IMR-90 (cell line): ENCODE results near the gene RSPH3. TPM values are rescaled to one million over a fixed set of nuclear protein-coding genes. Genes with fewer than 3 reads are reported as not detected.

ENCODE experiments used
- ATAC-seq: fragments of 200-7000 bp; cut with Tn5 transposase; 2 replicates; pipeline ENCODE4 v1.9.1; 2020; ENCODE audit warnings: low read depth, mild to moderate bottlenecking, moderate library complexity
- BruUV-seq: library from RNA; stranded (reverse); fragments of 400-500 nt; replicated peaks from 2 replicates; lab custom pipeline; 2021; lab: Mats Ljungman, UMichigan
- CTCF ChIA-PET: fragments of 300-600 bp; formaldehyde crosslinking; extraction: SDS; loops from one replicate; lab custom pipeline; 2021; ENCODE audit warnings: antibody characterized with exemption; lab: Yijun Ruan, JAX
- POLR2A ChIA-PET: fragments of 300-600 bp; sonication (Branson Sonifier 250); formaldehyde crosslinking; loops from one replicate; lab custom pipeline; 2022; ENCODE audit warnings: antibody characterized with exemption; ENCODE audit not compliant: unreplicated experiment; lab: Charles Lee
- DNase-seq: peaks from one replicate; pipeline ENCODE4 v3.0.0; 2013
- H2AFZ ChIP-seq: replicated peaks from 2 replicates; pipeline ENCODE3; 2013; ENCODE audit warnings: low read length, mild to moderate bottlenecking; ENCODE audit not compliant: poor library complexity
- H2AK5ac ChIP-seq: 2 replicates; pipeline ENCODE4 v1.6.1; 2013; ENCODE audit warnings: low read depth, low read length, inconsistent platforms
- H2AK9ac ChIP-seq: replicated peaks from 2 replicates; pipeline ENCODE3; 2013; ENCODE audit warnings: mild to moderate bottlenecking, low read depth, low read length, moderate library complexity; ENCODE audit not compliant: poor library complexity
- H2BK120ac ChIP-seq: 2 replicates; pipeline ENCODE4 v1.6.1; 2013; ENCODE audit warnings: low read depth, low read length, inconsistent platforms
- H2BK15ac ChIP-seq: 3 replicates; pipeline ENCODE4 v1.6.1; 2013; ENCODE audit warnings: low read depth, low read length, inconsistent platforms
- H2BK20ac ChIP-seq: 2 replicates; pipeline ENCODE4 v1.6.1; 2013; ENCODE audit warnings: low read depth, mild to moderate bottlenecking, inconsistent platforms, low read length, moderate library complexity
- H2BK5ac ChIP-seq: 2 replicates; pipeline ENCODE4 v1.6.1; 2013; ENCODE audit warnings: mild to moderate bottlenecking, low read depth, low read length, inconsistent platforms; ENCODE audit not compliant: poor library complexity, severe bottlenecking
- H3K14ac ChIP-seq: replicated peaks from 2 replicates; pipeline ENCODE4 v1.6.1; 2013; ENCODE audit warnings: low read depth, low read length, inconsistent platforms
- H3K18ac ChIP-seq: 2 replicates; pipeline ENCODE4 v1.6.1; 2013; ENCODE audit warnings: low read depth, low read length, control low read depth
- H3K23ac ChIP-seq: 2 replicates; pipeline ENCODE4 v1.6.1; 2013; ENCODE audit warnings: low read depth, low read length, inconsistent platforms
- H3K27ac ChIP-seq: 2 replicates; pipeline ENCODE4 v1.5.1; 2013; ENCODE audit warnings: mild to moderate bottlenecking, control low read depth, low read length; ENCODE audit not compliant: insufficient read depth
- H3K27me3 ChIP-seq: 2 replicates; pipeline ENCODE4 v1.6.1; 2013; ENCODE audit warnings: low read length; ENCODE audit not compliant: control insufficient read depth, insufficient read depth
- H3K36me3 ChIP-seq: 2 replicates; pipeline ENCODE4 v1.6.1; 2013; ENCODE audit warnings: low read length, mixed read lengths; ENCODE audit not compliant: control insufficient read depth, insufficient read depth
- H3K4ac ChIP-seq: 2 replicates; pipeline ENCODE4 v1.6.1; 2013; ENCODE audit warnings: low read depth, low read length, inconsistent platforms
- H3K4me1 ChIP-seq: 2 replicates; pipeline ENCODE4 v1.6.1; 2013; ENCODE audit warnings: low read length, mixed read lengths; ENCODE audit not compliant: control insufficient read depth, insufficient read depth
- H3K4me2 ChIP-seq: 2 replicates; pipeline ENCODE4 v1.6.1; 2013; ENCODE audit warnings: low read depth, mild to moderate bottlenecking, control low read depth, low read length, moderate library complexity
- H3K4me3 ChIP-seq: 2 replicates; pipeline ENCODE4 v1.5.1; 2013; ENCODE audit warnings: low read depth, mild to moderate bottlenecking, control low read depth, low read length, moderate library complexity; ENCODE audit not compliant: insufficient read depth
- H3K56ac ChIP-seq: 2 replicates; pipeline ENCODE4 v1.6.1; 2013; ENCODE audit warnings: low read length, inconsistent platforms; ENCODE audit not compliant: insufficient read depth; ENCODE audit errors: extremely low read depth
- H3K79me1 ChIP-seq, 2 experiments: 2 replicates each; pipeline ENCODE4 v1.6.1; 2013; ENCODE audit warnings: low read length in 2 of 2, inconsistent platforms in 1 of 2, low read depth in 1 of 2
- H3K9ac ChIP-seq: 2 replicates; pipeline ENCODE4 v1.6.1; 2013; ENCODE audit warnings: low read depth, low read length, control low read depth
- H3K9me1 ChIP-seq: 2 replicates; pipeline ENCODE4 v1.6.1; 2013; ENCODE audit warnings: low read length, inconsistent platforms; ENCODE audit not compliant: insufficient read depth
- H3K9me3 ChIP-seq: 2 replicates; pipeline ENCODE4 v1.6.1; 2013; ENCODE audit warnings: low read length; ENCODE audit not compliant: control insufficient read depth, insufficient read depth
- H4K20me1 ChIP-seq: 2 replicates; pipeline ENCODE4 v1.6.1; 2013; ENCODE audit warnings: low read length, inconsistent platforms; ENCODE audit not compliant: insufficient read depth
- H4K5ac ChIP-seq: 2 replicates; pipeline ENCODE4 v1.6.1; 2013; ENCODE audit warnings: mild to moderate bottlenecking, low read depth, low read length, control low read depth
- H4K8ac ChIP-seq, 2 experiments: 2 replicates each; pipeline ENCODE4 v1.6.1; 2013; ENCODE audit warnings: low read depth in 2 of 2, low read length in 2 of 2, control low read depth in 1 of 2, inconsistent platforms in 1 of 2
- H4K91ac ChIP-seq: 2 replicates; pipeline ENCODE4 v1.6.1; 2013; ENCODE audit warnings: low read depth, low read length, inconsistent platforms; ENCODE audit not compliant: insufficient read depth
- CEBPB ChIP-seq: IDR thresholded peaks from 2 replicates; pipeline ENCODE4 v1.6.1; 2012; ENCODE audit warnings: low read depth, low read length, improper control_type of control experiment
- CHD1 ChIP-seq: IDR thresholded peaks from 2 replicates; pipeline ENCODE4 v1.6.1; 2012; ENCODE audit warnings: low read depth, low read length, improper control_type of control experiment
- FOS ChIP-seq: fragments of 150-350 bp; IDR thresholded peaks from 2 replicates; pipeline ENCODE4 v1.6.1; 2016; ENCODE audit warnings: low read depth, low read length
- MAFK ChIP-seq: IDR thresholded peaks from 2 replicates; pipeline ENCODE4 v1.6.1; 2012; ENCODE audit warnings: low read depth, low read length, improper control_type of control experiment
- MAZ ChIP-seq: IDR thresholded peaks from 2 replicates; pipeline ENCODE4 v1.6.1; 2012; ENCODE audit warnings: low read depth, mild to moderate bottlenecking, low read length, improper control_type of control experiment, moderate library complexity, borderline replicate concordance
- MXI1 ChIP-seq: IDR thresholded peaks from 2 replicates; pipeline ENCODE4 v1.6.1; 2012; ENCODE audit warnings: low read depth, mild to moderate bottlenecking, low read length, moderate library complexity, borderline replicate concordance
- NFE2L2 ChIP-seq: fragments of 150-350 bp; IDR thresholded peaks from 2 replicates; pipeline ENCODE4 v1.6.1; 2016; ENCODE audit warnings: low read depth, mild to moderate bottlenecking, low read length
- POLR2A ChIP-seq: IDR thresholded peaks from 2 replicates; pipeline ENCODE4 v1.6.1; 2012; ENCODE audit warnings: mild to moderate bottlenecking, low read depth, low read length
- RAD21 ChIP-seq: IDR thresholded peaks from 2 replicates; pipeline ENCODE4 v1.6.1; 2012; ENCODE audit warnings: low read length, improper control_type of control experiment
- RCOR1 ChIP-seq: IDR thresholded peaks from 2 replicates; pipeline ENCODE4 v1.6.1; 2012; ENCODE audit warnings: mild to moderate bottlenecking, low read length, improper control_type of control experiment; ENCODE audit not compliant: insufficient replicate concordance
- RFX5 ChIP-seq: IDR thresholded peaks from 2 replicates; pipeline ENCODE4 v1.8.0; 2012; ENCODE audit warnings: low read depth, mild to moderate bottlenecking, low read length, moderate library complexity
- WGBS, 2 experiments: methylation state at CpG; one replicate each; pipeline versions ENCODE4 v1.1.5 to v1.1.7; 2013; ENCODE audit warnings: missing lambda C conversion rate in 2 of 2; ENCODE audit not compliant: insufficient read length in 1 of 2; ENCODE audit errors: extremely low coverage in 2 of 2; 5-methylcytosine and 5-hydroxymethylcytosine counted together
- dilution Hi-C: fragments of 300-500 bp; cut with HindIII; formaldehyde crosslinking; loops from one replicate; pipeline ENCODE4 v1.14.3; 2018; ENCODE audit warnings: low sequenced_read_pairs; ENCODE audit not compliant: unreplicated experiment
- in situ Hi-C: fragments of 300-500 bp; cut with MboI; formaldehyde crosslinking; loops from 3 replicates; pipeline ENCODE4 v1.14.3; 2019; ENCODE audit warnings: low sequenced_read_pairs, inconsistent platforms, mixed read lengths
- intact Hi-C: fragments of 100-400 bp; cut with micrococcal nuclease; formaldehyde crosslinking; loops from 2 replicates; pipeline ENCODE4 v1.10.0; 2022
- polyA plus RNA-seq, 3 experiments: library from polyadenylated mRNA; depleted of rRNA; stranded (reverse); fragments of >200 nt; gene quantifications; 2 replicates each; pipeline ENCODE4 v1.2.3, GENCODE V29; 2012; ENCODE audit warnings: low replicate concordance in 1 of 3
- total RNA-seq: library from RNA; depleted of rRNA; stranded (reverse); fragments of >200 nt; gene quantifications from 2 replicates; pipeline ENCODE4 v1.2.3, GENCODE V29; 2012
- TF ChIP-seq, protein P1 (sequence below): fragments of 150-350 bp; IDR thresholded peaks from 2 replicates; pipeline ENCODE4 v1.6.1; 2017; ENCODE audit warnings: mild to moderate bottlenecking, antibody characterized with exemption, low read length, low read depth
- TF ChIP-seq, protein P2 (sequence below): conservative IDR thresholded peaks from 2 replicates; pipeline ENCODE4 v1.5.1; 2012; ENCODE audit warnings: mild to moderate bottlenecking, low read depth, low read length, improper control_type of control experiment
- TF ChIP-seq, protein P3 (sequence below): fragments of 150-350 bp; IDR thresholded peaks from 2 replicates; pipeline ENCODE4 v1.6.1; 2016; ENCODE audit warnings: low read depth, mild to moderate bottlenecking, low read length, moderate library complexity, borderline replicate concordance

RSPH3 gene
- total and polyA plus RNA-seq, 2 of the 4 experiments (the other 2 are of a cell fraction): 1.7 to 3.0 TPM

DNA sequence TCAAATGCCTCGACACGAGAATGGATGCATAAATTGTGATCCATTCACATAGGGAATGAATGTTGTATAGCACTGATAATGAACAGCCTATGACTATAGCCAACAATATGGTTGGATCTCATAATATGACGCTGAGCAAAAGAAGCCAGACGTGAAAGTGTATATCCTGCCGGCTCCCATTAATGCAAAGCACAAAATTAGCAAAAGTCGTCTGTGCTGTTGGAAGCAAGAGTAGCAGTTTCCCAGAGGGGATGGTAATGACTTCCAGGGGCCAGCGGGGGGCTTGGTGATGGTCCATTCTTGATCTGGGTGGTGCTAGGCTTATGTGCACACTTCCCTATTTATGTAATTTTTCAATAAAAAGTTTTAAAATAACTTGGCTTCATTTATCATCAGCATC lies 45.8 kb upstream of the RSPH3 start:
- DNase-seq (no peak), ATAC-seq (no peak)
- WGBS, 2 experiments: no CpG with 5 or more reads among the region's 7 CpGs
- H3K4me3 ChIP-seq: no peak overlapping the region
- dilution Hi-C loops: no loop called here
- in situ Hi-C loops: no loop called here
- H3K56ac ChIP-seq: no peak overlapping the region
- no peak overlapping the region for H2BK5ac ChIP-seq
- no peak overlapping the region for H3K4me2 ChIP-seq
- H3K9ac ChIP-seq: no peak overlapping the region
- H3K9me1 ChIP-seq: no peaks in the 10 kb centered on the region
- H2AK9ac ChIP-seq: no peak overlapping the region
- ChIA-PET CTCF (no interaction called here), POLR2A (no interaction called here)
- no peak overlapping the region for H3K27ac ChIP-seq
- TF ChIP-seq, protein P1, sequence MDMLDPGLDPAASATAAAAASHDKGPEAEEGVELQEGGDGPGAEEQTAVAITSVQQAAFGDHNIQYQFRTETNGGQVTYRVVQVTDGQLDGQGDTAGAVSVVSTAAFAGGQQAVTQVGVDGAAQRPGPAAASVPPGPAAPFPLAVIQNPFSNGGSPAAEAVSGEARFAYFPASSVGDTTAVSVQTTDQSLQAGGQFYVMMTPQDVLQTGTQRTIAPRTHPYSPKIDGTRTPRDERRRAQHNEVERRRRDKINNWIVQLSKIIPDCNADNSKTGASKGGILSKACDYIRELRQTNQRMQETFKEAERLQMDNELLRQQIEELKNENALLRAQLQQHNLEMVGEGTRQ: no peak
- TF ChIP-seq, protein P2, sequence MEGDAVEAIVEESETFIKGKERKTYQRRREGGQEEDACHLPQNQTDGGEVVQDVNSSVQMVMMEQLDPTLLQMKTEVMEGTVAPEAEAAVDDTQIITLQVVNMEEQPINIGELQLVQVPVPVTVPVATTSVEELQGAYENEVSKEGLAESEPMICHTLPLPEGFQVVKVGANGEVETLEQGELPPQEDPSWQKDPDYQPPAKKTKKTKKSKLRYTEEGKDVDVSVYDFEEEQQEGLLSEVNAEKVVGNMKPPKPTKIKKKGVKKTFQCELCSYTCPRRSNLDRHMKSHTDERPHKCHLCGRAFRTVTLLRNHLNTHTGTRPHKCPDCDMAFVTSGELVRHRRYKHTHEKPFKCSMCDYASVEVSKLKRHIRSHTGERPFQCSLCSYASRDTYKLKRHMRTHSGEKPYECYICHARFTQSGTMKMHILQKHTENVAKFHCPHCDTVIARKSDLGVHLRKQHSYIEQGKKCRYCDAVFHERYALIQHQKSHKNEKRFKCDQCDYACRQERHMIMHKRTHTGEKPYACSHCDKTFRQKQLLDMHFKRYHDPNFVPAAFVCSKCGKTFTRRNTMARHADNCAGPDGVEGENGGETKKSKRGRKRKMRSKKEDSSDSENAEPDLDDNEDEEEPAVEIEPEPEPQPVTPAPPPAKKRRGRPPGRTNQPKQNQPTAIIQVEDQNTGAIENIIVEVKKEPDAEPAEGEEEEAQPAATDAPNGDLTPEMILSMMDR: no peak
- TF ChIP-seq RAD21 (no peak), RCOR1 (no peak), FOS (no peak), CEBPB (no peak), MXI1 (no peak), MAZ (no peak), CHD1 (no peak), POLR2A (no peak), MAFK (no peak), RFX5 (no peak), NFE2L2 (no peak)
- TF ChIP-seq, protein P3, sequence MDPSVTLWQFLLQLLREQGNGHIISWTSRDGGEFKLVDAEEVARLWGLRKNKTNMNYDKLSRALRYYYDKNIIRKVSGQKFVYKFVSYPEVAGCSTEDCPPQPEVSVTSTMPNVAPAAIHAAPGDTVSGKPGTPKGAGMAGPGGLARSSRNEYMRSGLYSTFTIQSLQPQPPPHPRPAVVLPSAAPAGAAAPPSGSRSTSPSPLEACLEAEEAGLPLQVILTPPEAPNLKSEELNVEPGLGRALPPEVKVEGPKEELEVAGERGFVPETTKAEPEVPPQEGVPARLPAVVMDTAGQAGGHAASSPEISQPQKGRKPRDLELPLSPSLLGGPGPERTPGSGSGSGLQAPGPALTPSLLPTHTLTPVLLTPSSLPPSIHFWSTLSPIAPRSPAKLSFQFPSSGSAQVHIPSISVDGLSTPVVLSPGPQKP: no peak
- H4K8ac ChIP-seq: no peak overlapping the region
- H2BK15ac ChIP-seq: no peak overlapping the region
- H4K20me1 ChIP-seq: no peaks in the 10 kb centered on the region
- no peak overlapping the region for H2AFZ ChIP-seq
- no peak overlapping the region for H3K4ac ChIP-seq
- no peak overlapping the region for H2BK120ac ChIP-seq
- no peak overlapping the region for H3K18ac ChIP-seq
- BruUV-seq: no TSS peak
- H4K91ac ChIP-seq: no peak overlapping the region
- H2BK20ac ChIP-seq: no peak overlapping the region
- H4K5ac ChIP-seq: no peak overlapping the region
- intact Hi-C loops: no loop called here
- no peaks in the 10 kb centered on the region for H3K4me1 ChIP-seq
- no peak overlapping the region for H2AK5ac ChIP-seq
- no peaks in the 10 kb centered on the region for H3K36me3 ChIP-seq
- H3K27me3 ChIP-seq: peaks cover 40% of the 10 kb centered on the region
- no peaks in the 10 kb centered on the region for H3K9me3 ChIP-seq
- no peak overlapping the region for H3K14ac ChIP-seq
- H3K23ac ChIP-seq: no peak overlapping the region
- H3K79me1 ChIP-seq: no peaks in the 10 kb centered on the region
